ENCODE data around the gene POLE.
A peak's percentile ranks its signal among the peaks of the same experiment; 100 is the strongest.
"Not testable (repeated sequence)": the region's sequence is repeated elsewhere in the genome, so short reads cannot be mapped to it uniquely, and the experiment has no call there.

Gene POLE

DNA sequence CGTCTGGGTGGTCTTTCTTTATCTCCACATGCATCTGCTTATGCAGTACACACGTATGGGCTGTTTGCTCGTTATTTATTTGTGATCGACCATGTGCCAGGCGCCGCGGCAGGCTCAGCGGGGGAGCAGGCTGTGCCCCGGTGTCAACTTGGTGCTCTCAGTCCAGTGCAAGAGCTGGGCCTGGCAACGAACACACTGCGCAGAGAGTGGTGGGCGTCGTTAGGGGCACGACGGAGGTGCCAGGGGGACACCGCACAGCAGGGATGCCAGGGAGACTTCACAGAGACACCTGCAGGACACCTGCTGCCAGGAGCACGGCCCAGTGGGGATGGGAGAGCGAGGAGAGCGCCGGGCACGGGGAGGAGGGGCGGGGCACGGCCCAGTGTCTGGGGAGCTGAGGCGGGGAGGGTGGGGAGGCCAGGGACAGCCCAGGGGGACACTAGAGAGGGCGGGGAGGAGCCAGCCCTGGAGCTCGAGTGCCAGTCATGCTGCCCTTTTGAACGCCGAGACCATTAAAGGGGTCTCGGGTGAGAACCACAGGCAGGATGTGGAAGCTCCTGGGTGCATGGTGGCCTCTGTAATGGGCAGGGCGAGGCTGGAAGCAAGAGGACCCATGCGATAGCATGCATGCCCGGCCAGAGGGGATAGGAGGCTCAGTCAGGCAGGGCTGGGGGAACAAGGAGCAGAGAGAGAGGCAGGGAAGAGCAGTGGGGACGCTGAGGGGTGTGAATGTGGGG, 76.1 kb downstream of the POLE start:
- DNase-seq: no peak

DNA sequence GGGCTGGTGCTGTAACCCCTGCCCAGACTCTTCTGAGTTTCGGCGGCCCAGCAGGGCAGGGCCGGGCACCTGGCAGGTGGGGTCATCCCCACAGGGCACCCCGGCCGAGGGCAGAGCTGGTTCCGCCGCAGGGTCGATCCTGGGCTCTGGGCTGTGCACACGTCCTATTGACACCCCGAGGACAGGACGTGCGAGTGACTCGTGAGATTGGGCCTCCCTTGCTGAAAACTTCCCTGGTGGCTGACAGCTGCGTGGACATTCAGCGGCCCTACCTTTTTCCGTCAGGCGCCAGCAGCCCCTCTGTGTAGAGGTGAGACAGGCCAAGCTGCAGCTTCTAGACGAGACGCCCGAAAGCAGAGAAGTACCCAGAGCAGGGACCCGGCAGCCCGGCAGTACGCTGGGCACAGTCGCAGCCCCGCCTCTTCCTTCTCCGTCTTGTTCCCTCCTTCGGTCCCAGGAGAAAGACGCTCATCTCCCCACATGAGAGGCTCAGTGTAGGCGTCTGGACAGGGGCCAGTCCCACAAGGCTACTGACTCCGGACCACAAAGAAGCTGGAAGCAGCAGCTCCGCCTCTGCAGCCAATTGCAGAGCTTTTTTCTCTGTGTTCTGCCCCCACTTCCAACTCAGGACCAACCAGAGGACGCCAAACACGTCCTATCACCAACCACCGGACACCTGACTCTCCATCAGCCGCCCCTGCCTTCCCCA, 76.9 kb downstream of the POLE start, which contains the start of gene LRCOL1:
LRCOL1 (minus strand) TSS at position 532 of the 709 bp plus-strand sequence. CDS start 4,331 bp downstream, outside the sequence.
- no peak for DNase-seq

DNA sequence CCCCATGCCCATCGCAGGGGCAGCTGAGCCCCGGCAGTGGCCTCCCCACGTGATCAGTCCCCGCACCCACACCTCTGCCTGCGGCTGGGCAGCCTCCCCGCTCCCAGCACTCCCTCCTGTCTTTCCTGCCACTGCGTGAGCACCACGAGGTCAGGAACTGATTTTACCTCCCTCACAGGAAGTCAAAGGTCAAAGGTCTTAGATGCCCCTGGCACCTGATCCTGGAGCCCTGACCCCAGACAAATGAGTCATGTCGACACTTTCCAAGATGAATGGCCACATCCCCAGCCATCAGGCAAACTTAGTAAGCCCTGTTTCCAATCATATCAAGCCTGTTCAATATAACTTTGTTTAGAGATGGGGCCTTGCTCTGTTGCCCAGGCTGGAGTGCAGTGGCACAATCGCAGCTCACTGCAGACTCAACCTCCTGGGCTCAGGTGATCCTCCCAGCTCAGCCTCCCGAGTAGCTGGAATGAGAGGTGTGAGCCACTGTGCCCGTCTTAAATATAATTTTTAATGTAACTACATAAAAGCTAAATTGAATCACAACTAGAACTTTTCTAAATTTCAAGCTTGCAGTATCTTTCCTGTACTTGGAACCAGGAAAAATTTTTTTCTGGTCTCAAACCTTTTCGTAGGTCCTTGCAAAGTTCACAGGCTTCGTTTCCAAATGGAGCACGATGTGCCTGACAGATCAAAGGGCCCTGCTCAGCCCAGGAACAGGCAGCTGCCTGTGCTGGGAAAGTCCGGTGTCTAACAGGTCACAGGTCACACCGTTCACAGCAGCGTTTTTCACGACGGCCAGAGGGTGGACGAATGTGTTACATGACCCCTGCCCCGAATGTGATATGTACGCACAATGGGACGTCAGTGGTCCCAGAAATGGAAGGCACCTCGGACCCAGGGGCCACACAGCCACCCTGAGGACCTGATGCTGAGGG, 78.6 kb downstream of the POLE start:
- no peak for DNase-seq

DNA sequence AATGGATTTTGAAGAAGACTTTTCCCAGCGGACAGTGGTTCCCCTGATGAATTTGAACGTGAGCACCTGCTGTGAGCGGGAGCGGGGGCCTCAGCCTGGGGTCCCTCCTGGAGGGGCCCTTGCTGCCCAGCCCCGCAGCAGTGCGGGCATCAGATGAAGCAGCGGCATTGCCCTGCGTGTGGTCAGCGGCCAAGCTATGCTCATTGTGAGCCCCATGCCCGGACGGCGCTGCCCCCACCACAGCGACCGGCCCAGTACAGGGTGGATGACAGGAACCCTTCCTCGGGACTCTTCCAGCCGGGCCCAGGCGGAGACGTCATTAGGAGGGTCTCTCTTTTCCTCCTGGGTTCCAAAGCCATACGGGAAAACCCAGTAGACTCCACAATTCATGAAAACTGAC, 80.2 kb downstream of the POLE start:
- no peak for DNase-seq

DNA sequence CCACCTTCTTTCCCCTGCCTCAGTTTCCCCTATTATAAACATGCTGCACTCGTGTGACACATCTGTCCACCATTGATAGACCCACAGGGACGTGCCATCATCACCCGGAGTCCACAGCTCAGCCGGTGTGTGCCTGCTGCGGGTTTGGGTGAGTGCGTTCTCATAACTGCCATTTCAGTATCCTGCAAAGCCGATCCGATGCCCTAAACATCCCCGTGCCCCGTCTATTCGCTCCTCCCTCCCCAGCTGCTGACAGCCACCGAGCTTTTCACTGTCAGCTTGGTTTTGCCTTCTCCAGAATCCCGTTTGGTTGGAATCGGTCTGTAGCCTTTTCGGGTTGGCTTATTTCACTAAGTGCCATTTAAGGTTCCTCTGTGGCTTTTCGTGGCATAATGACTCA, 80.7 kb downstream of the POLE start:
- DNase-seq: no peak

DNA sequence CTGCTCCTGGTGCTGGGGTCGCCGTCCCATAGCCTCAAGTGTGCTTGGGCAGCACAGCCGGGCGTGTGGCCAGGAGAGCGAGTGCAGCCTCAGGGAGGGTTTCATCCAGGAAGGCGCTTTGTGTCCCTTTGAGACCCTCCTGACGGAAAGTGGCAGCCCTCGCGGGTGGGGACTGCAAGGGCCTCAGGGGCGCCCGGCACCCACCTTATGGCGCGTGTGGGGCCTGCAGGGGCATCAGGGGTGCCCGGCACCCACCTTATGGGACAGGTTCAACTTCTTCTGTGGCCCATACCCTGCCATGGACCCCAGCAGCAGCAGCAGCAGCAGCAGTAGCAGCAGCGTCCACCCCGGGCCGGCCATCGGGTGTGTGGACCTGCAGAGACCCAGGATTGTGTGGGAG, 81.2 kb downstream of the POLE start:
- no peak for DNase-seq

DNA sequence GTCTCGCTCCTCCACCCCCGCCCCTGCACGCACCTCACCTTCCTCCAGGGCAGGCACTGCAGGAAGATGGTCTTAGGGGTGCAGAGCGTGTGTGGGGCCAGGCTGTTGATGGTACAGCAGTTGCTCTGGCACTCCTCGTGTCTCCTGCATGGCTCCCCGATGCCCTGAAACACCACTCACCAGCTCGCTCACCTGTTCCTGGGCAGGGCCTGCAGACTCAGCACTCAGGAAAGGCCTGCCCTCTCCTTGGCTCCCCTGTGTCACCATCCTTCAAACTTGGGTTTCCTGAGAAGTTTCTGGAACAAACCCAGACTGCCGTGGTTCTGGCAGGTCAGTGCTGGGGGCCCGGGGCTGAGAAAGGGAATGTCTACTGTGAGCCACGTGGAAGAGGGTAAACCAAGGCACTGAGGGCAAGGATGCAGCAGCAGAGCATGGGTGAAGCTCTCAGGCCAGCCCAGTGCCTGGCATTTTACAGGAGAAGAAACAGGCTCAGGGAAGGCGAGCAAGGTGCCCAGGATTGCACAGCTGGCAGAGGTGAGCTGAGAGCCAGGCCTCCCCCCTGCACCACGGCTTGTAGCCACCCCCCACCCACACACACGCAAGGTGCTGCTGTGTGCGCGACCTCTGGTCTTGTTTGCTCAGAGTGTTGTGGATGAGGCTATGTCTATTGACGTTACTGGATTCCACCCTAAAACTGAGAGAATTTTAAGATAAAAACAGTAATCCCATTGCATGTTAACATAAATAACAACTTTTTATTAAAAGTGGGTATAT, 82.3 kb downstream of the POLE start:
- DNase-seq: no peak

DNA sequence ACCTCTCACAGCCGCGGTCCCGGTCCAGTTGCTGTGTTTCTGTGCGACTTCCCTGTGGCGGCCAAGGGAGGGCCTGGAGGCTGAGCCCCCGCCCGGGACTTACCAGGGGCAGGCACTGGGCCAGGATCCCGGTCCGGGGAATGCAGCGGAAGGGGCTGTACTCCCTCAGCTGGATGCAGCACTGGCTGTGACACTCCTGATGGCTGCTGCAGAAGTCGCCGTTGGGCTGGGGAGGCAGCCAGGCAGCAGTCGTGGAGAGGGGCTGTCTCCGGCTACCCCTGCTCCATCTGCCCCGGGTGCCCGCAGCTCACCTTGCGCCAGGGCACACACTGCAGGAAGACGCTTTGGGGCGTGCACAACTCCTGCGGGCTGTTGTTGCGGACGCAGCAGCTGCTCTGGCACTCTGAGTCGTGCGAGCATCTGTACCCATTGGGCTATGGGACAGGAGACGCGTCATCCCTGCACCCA, 83.0 kb downstream of the POLE start:
- DNase-seq: no peak

DNA sequence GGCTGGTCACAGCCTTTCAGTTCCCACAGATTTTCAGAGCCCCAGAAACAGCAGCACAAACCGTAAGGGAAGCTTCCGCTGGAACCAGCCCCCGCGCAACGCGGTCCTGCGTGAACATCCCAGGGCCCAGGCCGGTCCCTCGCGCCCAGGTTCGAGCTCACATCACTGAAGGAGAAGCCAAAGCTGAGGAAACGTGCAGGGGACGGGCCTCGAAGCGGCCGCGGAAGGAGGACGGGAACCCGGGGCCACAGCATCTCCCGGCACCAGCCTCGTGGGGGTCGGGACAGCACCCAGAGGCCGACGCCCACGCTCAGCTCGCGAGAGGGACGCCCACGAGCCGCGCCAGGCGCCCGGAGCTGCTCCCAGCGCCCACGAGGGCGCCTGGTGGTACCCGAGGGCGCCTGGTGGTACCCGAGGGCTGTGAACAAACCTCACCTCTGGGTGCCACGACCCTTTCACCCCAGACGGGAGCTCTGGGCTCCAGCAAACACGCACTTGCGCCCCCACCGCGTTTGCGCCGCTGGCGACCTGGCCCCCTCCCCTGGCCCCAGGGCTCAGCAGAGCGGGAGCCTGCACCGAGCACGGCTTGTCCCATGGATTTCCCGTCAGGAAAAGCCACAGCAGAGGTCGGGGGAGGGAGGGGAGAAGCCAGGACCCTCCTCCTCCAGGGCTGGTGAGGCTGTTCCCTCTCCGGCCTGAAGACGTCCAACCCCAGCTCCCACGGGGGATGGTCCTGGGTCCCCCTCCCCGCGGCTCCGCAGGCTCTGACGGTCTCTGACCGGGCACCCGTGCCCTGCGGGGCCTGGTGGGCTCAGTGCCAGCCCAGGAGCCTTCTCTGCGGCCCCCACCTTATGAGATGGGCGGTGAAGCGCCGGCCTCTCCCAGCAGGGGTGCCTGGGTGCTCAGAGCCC, 83.6 kb downstream of the POLE start:
- DNase-seq: no peak

DNA sequence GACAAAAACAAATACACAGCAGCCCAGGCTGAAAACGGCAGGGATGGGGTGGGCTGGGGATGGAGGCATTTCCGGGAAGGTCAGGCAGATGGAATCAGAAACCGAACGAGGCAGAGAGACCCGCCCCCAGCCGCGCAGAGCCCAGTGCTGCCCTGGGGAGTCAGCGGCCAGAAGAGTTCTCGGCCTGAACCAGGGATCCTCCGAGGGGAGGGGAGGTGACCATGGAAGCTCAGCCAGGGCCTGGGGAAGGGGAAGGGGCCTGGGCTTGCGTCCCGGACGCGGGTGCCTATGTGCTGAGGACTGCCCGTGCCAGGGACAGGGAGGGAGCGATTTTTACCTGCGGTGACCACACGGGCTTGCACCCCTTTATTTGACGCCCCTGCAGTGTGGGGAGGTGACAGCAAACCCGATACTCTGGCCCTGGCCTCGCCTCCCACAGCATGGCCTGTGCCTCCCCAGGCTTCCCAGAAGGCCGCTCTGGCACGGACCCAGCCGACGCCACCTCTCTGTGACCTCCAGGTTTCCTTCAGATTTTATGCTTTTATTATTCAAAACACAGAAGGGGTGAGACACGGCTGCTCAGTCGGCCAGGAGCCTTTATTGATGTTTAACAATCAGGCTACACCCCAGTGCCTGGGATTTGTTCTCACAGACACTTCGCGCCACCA, 84.4 kb downstream of the POLE start:
- no peak for DNase-seq

DNA sequence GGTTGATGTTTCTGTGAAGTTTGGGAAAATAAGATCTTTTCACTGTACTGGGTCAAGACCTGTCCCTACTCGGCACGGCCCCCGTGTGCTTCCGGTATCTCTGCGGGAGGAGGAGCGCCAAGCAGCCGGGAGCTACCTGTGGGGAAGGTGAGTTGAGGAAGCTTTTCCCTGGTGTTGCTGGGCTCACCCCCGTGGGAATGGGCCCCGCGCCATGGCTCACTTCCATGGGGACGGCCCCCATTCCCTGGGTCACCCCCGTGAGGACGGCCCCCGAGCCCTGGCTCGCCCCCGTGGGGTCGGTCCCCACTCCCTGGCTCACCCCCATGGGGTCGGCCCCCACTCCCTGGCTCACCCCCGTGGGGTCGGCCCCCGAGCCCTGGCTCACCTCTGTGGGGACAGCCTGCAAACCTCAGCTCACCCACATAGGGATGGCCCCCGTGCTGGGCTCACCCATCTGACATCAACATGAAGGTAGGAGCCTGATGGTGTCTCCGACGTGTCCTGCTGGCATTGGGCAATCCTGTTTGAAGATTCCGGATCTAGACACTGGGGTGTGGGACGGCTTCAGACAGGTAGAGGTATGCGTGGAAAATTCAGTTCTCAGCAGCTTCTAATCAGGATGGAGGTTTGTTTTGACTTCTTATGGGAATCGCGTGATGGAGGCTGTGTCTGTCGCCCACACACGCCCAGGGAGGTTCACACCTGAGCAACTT, 85.8 kb downstream of the POLE start:
- DNase-seq: no peak

DNA sequence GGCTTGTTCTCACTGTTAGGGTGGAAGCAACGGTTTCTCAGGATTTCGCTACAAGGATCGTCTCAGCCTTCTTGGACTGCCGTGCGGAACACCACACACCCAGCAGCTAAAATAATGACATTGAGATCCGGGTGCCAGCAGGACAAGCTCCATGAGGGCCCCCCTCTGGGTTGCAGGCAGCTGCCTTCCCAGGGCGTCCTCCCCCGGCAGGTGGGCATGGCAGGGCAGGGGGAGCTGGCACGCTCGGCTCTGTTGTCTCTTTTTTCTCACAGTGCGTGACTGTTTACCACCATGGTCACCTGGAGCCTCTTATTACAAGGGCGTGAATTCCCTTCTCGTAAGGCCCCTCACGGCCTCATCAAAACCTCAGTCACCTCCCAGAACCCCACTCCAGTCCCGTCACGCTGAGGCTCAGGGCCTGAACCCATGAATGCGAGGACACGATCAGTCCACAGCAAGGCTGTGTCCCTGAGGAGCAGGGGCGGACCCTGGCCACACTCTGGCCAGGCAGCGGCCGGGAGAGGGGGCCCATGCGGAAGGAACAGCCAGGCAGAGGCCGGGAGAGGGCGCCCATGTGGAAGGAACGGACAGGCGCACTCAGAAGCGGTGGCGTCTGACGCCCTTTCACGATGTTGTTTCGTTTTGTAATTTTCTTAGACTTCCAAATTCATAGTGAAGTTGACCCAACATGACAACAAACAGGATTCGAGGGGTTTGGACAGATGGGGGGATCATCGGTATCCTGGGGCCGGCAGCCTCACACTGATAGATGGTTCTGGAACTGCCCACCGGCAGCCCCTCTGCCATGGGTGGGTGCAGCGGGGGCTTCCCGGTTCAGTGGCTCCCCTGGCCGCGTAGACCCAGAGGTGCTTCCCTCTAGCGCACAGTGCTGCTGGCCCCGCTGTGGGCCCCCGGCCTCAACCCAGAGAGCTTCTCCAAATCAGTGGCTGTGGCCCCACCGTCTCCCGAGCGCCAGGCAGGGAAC, 86.8 kb downstream of the POLE start:
- peak; percentile 24 for DNase-seq

DNA sequence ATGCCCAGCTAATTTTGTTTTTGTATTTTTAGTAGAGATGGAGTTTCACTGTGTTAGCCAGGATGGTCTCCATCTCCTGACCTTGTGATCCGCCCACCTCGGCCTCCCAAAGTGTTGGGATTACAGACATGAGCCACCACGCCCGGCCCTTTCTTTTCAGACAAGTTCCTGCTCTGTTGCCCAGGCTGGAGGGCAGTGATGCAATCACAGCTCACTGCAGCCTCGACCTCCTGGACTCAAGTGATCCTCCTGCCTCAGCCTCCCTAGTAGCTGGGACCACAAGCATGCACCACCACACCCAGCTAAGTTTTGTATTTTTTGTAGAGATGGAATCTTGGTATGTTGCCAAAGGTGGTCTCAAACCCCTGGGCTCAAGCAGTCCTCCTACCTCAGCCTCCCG, 87.6 kb downstream of the POLE start:
- DNase-seq: not testable (repeated sequence)

DNA sequence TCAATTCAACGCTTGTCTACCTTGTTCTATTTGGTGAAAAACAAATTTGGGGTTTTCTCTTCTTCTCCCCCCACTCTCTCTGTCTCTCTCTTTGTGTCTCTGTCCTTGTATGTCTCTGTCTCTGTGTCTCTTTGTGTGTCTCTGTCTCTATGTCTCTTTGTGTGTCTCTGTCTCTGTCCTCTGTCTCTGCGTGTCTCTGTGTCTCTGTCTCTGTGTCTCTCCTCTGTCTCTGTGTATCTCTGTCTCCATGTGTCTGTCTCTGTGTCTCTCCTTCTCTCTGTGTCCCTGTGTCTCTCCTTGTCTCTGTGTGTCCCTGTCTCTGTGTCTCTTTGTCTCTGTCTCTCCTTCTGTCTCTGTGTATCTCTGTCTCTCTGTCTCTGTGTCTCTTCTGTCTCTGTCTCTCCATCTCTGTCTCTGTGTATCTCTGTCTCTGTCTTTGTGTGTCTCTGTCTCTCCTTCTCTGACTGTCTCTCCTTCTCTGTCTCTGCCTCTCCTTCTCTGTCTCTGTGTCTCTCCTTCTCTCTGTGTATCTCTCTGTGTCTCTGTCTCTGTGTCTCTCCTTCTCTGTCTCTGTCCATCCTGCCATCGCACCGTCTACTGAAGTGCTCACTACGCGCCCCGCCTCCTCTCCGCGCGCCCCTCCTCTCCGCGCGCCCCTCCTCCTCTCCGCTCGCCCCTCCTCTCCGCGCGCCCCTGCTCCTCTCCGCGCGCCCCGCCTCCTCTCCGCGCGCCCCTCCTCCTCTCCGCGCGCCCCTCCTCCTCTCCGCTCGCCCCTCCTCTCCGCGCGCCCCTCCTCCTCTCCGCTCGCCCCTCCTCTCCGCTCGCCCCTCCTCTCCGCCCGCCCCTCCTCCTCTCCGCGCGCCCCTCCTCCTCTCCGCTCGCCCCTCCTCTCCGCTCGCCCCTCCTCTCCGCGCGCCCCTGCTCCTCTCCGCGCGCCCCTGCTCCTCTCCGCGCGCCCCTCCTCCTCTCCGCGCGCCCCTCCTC, 89.5 kb downstream of the POLE start:
- DNase-seq: no peak

DNA sequence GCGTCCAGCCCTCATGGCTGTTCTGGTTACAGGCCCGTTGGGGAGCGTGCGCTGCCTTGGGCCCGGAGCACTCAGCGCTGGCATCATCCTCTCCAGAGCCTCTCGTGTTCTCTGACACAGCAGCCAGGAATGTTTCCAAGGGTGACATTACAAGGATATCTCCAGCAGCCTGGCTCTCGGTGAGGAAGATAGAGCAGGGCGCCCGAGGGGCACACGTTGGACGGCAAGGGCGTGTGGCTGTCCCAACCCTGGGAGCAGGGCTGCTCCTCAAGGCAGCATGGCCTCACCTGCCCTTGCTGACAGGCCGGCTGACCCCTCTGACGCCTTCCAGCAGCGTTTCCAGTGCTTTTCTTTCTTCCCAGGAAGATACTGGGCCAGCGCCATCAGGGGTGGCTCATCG, 91.1 kb downstream of the POLE start:
- DNase-seq: no peak

DNA sequence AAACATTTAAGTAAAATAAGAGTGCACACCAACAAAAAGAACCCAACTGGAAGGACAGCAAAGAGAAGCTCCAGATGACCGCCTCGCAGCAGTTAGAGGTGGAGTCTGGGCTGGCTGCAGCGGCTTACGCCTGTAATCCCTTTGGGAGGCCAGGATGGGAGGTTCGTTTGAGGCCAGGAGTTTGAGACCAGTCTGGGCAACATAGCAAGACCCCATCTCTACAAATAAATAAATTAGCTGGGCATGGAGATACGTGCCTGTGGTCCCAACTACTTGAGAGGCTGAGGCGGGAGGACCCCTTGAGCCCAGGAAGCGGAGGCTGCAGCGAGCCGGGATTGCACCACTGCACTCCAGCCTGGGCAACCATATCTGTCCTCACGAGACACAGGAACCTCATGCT, 92.0 kb downstream of the POLE start:
- DNase-seq: no peak

DNA sequence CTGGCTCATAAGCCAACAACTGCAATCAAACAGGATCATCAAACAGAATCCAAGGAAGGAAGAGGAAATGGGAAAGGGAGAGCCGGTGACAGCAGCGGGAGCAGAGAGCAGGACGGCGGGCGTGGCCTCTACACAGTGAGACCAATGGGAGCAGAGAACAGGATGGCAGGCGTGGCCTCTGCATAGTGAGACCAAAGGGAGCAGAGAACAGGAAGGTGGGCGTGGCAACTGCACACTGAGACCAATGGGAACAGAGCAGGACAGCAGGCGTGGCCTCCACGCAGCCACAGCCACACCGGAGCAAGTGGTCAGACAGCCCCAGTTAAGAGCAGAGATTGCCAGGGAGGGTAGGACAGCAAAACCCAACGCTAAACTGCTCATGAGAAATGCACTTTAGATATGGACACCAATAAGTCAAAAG, 93.2 kb downstream of the POLE start:
- no peak for DNase-seq

DNA sequence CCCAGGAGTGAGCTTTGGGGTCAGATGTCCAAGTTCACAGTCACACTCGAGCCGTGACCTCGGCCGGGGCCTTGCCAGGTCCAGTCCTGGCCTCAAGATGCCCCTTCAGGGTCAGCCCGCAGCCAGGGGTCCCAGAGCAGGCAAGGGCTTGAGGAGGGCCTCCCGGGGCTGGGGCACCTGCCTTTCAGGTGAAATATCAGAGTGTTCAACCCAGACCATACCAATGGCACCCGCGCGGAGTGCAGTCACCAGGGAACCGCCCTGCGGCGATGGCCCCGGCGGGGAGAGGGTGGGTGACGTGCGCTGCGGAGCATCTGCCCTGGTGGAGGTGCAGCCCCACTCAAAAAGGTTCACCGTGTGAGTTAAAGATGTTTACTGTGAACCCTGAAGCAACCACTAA, 93.6 kb downstream of the POLE start:
- DNase-seq: no peak
